NCI-H510A (cell line): Measurements from ENCODE around the gene HMCN2.

ENCODE experiments used
- DNase-seq: peaks from one replicate; lab custom pipeline; 2025; lab: John Stamatoyannopoulos, UW

The HMCN2 gene

DNA sequence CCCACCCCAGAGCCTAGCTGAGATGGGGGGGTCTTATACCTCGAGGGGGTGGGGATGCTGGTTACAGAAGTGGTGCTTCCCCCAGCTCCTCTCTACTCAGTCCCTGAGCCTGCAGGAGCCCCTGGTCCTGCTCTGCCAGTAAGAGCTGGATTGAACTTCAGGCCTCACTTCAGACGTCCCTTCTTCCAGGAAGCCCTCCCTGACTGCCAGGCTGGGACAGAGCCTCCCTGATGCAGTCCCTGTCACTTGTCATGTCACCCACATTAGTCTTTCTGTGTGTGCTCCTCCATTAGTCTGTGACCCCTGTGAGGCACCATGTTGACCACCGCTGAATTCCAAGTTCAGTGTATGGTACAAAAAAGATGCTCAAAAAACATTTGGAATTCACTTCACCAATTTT lies 100.5 kb downstream of the HMCN2 start:
- no peak for DNase-seq

DNA sequence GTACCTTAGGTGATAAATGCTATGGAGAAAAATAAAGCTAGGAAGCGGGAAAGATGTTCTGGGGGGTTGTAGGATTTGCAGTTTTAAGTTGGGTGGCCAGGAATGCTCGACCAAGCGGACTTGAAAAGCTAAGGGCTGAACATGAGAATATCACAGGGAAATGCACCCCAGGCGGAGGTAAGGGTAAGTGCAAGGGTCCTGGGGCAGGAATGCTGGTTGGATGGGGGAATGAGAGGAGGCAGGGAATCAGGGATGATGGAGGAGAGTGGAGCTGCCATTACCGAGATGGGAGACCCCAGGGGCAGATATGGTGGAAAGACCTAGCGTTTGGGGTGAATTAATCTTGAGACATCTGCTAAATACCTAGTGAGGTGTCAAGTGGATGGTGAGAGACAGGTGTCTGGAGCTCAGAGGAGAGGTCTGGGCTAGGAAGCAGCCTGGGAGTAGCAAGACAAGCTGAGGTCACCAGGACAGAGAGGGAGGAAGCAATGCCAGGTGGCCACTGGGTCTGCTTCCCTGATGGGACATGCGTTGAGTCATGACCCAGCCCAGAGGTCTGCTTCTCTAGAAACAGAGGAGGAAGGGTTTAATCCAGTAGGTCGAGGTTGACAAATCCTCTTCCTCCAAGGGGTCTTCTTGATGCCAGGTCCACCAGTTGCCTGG lies 101.5 kb downstream of the HMCN2 start:
- DNase-seq: no peak

DNA sequence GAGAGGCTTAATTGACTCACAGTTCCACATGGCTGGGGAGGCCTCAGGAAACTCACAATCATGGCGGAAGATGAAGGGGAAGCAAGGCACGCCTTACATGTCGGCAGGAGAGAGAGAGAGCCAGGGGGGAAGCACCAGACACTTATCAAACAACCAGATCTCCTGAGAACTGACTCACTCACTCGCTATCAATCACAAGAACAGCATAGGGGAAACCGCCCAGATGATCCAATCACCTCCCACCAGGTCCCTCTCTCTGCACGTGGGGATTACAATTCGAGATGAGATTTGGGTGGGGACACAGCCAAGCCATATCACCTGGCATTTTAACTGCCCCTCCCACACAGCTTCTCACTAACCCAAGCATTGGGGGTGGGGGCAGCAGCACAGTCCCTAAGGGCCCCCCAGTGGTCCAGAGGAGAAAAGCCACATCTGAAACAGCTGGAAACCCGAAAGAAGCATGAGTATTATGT lies 103.1 kb downstream of the HMCN2 start:
- no peak for DNase-seq

DNA sequence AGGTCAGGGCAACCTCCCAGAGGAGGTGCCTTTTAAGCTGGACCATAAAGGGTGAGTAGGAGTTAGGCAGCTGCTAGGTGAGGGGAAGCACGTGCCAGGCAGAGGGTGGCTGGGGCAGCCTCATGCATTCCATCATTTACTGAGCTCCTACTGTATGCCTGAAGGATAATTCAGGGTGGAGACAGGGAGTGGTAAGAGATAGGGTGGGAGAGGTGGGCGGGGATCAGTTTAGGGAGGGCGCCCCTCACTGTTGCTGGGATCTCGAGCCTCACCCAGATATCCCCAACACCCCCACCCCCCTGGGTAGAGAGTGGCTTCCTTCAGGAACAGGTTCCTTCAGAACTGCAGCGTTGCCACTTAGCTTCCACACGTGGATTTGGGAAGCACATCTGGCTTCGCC lies 104.7 kb downstream of the HMCN2 start:
- no peak for DNase-seq

DNA sequence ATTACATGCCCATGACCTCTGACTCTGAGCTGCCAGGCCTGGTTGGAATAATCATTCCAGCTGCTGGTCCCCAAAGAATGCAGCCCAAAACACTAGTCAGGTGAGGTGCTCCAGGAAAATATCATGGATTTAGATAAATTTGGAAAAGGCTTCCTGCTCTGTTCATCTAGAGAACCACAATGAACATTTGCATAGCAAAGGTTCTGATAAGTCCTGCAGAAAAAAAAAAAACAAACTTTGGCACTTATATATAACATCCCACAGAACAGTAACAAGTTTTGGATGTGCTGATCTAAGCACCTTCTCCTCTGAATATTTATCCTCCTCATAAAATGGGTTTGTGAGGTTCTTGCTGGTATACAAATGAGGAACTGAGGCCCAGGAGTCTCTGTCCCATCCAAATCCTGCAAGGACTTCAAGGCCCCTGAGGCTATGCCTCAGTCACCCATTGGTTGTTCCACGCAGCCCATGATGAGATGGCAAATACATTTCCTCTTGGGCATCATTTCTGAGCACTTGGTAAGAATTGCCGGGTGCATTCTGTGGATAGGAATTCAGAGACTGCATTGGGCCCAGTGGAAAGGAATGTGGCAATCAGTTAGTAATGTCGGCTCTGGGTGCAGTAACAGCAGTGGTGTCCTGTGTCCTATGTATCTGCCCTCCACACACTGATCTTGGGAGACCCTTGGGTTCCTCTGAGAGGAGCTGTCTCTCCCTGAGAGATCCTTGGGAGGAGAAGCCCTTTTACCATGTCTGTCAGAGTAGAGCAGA lies 105.8 kb downstream of the HMCN2 start:
- no peak for DNase-seq

DNA sequence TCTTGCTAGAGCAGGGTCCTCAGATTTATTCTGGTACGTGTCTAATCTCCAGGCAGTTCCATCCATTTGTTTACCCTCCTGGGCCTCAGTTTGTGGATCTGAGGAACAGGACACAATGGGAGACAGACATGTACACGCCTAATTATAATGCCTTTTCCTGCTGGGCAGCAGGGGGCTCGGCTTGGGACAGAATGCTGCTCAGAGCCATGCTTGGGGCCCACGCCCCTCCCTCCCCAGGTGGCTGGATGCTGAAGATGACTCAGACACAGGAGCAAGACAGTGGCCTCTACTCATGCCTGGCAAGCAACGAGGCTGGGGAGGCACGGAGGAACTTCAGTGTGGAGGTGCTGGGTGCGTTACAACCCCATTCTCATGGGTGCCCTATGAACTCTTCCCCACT lies 106.5 kb downstream of the HMCN2 start:
- no peak for DNase-seq

DNA sequence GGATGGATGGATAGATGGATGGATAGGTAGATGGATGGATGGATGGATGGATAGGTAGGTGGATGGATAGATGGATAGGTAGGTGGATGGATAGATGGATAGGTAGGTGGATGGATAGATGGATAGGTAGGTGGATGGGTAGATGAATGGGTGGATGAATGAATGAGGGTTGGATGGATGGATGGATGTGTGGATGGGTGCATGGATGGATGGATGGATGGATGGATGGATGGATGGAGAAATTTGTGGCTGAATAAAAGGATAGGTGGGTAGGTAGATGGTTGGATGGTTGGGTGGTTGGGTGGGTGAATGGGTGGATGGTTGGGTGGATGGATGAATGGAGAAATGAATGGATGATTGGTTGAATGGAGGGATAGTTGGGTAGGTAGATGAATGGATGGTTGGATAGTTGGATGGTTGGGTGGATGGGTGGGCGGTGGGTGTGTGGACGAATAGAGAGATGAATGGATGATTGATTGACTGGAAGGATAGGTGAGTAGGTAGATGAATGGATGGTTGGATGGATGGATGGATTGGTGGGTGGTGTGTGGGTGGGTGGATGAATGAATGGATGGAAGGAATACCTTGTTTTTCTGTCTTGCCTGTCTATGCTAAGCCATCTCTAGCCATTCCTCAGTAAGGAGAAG lies 108.2 kb downstream of the HMCN2 start:
- DNase-seq: no peak

DNA sequence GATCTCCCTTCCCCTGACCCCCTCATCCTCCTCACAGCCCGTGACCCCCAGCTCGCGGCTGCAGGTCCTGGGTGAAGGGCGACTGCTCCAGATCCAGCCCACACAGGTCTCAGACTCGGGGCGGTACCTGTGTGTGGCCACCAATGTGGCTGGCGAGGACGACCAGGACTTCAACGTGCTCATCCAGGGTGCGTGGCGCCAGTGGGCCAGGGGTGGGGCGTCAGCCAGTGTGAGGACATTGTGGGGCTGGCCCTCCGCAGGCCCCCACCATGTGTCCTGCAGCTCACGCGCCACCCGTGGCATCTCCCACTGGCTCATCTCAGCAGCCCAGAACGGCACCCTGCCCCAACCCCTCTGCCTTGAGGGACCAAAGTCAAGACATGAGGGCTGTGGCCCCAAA lies 112.1 kb downstream of the HMCN2 start:
- DNase-seq: no peak

DNA sequence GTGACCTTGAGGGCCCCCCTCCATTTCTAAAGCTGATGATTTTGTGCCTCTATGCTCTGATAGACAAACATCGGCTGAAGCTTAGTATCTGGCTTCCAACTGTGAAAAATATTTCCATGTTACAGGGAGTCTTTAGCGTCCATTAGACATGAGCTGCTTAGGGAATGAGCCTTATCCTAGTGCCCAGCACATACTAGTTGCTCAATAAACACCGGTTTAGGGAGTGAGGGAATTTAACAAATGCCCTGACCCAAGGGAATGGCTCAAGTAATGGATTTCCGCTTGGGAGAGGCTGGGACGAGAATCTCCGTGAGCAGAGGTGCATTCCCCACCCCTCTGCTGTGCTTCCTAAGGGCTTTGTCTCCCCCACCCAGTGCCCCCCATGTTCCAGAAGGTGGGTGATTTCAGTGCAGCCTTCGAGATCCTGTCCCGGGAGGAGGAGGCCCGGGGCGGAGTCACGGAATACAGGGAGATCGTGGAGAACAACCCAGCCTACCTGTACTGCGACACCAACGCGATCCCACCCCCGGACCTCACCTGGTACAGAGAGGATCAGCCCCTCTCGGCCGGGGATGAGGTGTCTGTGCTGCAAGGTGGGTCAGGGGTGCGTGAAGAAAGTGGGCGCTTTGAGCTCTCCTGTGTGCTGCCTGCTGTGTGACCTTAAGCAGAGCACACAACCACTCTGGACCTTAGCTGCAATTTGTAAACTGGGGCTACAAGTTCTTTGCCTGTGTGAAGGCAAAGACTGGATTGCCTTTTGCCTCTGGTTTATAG lies 113.5 kb downstream of the HMCN2 start:
- DNase-seq: no peak

DNA sequence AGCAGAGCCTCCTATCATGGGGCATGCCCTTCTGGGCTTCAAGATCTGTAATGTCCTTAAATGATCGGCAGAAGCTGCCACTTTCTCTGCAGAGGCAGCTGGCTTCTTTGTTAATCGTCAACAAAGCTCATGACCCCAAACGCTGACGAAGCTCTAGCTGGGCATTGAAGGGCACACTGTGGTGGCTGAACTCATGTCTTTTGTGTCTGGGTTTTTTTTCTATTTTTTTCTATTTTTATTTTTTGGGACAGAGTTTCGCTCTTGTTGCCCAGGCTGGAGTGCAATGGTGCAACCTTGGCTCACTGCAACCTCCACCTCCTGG lies 114.0 kb downstream of the HMCN2 start:
- no peak for DNase-seq

DNA sequence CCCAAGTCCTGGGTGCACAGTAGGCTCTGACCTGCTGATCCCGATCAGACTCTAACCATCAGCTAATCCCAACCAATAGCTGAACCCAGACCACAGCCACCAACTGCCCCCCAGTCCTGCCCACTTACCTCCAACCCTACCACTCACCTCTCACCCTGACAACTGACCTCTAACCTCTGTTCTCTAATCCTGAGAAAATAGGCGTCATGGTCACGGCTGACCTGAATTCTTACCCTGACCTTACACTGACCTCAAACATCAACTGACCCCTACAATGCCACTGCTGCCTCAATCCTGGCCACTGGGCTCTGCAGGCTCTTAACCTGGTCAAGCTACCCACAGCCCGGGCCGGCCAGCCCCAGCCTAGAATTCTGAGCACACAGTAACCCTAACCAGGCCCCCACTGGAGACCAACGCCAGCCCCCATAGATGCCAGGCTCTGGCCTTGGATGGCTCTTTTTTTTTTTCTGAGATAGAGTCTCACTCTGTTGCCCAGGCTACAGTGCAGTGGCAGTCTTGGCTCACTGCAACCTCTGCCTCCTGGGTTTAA lies 115.4 kb downstream of the HMCN2 start:
- no peak for DNase-seq

DNA sequence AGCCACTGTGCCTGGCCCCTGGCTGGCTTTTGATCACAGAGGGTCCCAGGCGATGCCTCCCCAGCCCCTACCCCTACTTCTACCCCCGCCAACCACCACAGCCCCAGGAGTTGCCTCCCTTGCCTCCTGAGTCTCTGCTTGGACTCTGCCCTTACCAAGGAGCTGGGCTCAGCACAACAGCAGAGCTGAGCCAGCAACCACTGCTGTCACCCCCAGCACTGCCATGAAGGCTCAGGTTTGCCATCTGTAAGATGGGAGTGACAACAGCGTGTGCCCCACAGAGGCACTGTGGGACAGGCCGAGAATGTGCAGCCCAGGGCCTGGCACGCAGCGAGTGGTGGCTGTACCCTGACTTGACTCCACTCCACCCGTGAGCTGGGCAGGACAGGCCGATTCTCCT lies 116.1 kb downstream of the HMCN2 start:
- no peak for DNase-seq

DNA sequence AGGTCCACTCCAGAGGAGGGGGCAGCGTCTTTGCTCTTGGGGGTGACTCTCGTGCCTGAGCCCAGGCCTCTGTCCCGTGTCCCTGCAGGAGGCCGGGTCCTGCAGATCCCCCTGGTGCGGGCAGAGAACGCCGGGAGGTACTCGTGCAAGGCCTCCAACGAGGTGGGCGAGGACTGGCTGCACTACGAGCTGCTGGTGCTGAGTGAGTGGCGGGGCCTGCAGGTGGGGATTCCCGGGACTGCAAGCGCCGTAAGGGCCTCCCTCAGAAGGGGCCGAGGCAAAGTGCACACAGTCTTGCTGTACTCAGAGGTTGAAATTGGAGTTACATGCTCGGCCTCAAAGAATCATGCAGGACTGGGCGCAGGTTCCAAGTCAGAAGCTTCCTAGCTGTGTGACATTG lies 116.5 kb downstream of the HMCN2 start:
- no peak for DNase-seq

DNA sequence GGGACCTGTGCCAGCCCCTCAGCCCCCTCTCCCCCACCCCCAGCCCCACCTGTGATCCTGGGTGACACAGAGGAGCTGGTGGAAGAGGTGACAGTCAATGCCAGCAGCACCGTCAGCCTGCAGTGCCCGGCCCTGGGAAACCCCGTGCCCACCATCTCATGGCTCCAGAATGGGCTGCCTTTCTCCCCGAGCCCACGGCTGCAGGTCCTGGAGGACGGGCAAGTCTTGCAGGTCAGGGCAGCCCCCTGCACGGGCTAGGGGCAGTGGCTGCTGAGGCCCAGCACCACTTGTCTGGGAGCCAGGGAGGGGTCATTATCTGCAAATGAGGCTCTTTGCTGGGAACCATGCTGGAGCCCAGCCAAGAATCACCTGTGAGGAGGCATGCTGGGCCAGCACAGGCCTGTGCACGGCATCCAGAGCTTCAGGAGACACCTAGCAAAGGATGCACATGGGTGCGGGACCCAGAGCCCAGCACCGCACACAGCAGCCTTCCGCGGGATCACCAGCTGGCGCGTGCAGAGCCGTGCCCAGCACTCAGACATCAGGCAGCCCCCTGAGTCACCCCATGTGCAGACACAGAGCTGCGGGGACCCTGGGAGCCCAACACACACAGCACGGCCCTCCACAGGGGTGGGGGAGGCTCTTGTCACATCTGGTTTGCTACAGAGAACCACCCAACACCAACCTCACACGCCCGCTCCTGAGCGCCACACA lies 117.2 kb downstream of the HMCN2 start:
- no peak for DNase-seq

DNA sequence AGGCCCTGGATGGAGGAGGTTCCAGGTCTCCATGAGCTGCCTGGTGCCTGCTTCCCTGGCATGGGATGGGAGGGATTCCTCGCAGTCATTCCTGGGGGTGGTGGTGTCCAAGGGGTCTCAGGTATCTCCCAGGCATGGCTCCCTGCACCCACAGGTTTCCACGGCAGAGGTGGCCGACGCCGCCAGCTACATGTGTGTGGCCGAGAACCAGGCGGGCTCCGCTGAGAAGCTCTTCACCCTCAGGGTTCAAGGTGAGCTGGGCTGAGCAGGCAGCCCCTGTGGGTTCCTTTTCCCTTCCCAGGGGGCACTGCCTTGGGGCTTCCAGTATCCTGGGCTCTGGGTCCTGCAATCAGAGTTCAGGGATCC lies 117.8 kb downstream of the HMCN2 start:
- DNase-seq: no peak

DNA sequence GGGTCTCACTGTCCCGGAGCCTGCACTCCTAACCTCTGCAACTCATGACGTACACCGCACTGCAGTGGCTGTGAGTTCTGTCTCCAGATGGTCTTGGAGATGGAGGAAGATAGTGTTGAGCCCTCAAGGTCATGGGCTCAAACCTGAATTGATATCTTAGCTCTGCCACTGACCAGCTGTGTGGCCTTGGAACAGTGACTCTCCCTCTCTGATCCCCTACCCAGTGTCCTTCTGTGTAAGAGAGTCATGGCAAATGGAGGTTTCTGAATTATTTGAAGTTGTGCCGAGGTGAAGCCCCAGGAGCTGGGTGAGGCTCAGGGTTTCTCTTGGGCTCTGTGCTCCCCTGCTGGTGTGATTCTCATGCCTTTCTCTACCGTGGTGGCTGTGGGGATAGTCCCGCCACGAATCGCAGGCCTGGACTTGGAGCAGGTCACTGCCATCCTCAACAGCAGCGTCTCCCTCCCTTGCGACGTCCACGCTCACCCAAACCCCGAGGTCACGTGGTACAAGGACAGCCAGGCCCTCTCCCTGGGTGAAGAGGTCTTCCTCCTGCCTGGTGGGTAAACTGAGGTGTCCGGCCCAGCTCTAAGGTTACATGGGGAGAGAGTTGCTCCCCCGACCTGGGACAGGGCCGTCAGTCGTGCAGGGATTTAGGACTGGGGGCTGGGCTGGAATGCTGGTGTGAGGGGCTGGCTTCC lies 118.6 kb downstream of the HMCN2 start:
- no peak for DNase-seq

DNA sequence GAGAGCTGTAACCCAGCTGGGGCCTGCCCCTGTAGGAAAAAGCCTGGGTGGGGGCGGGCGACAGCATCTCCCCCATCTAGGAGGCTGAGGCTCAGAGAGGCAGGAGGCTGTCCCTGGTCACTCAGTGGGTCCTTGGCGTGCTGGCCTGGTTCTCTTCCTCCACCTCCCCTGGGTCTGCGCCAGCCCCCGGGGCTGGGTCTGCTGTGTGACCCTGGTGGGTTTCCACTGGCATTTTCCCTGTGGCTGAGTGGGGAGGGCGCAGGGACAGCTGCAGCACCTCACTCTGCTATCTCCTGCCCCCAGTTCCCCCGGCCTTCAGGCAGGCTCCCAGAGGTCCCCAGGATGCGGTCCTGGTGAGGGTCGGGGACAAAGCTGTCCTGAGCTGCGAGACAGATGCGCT lies 119.7 kb downstream of the HMCN2 start:
- no peak for DNase-seq

DNA sequence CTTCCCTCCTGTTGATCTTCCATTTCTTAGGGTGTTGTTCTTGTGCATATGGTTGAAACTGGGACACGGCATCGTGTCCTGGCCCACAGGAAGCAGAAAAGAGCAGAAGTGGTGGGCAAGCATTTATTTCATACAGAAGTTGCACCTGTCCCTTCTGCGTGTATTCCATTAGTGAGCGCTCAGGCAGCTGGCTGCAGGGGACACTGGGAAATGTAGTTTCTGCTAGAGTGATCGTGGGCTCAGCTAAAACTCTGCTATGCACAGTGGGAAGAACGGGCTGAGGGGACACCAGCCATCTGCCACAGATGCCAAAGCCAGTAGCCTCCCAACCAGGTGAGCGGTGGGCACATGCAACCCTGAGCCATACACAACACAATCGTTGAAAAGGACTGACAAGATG lies 121.8 kb downstream of the HMCN2 start:
- no peak for DNase-seq

DNA sequence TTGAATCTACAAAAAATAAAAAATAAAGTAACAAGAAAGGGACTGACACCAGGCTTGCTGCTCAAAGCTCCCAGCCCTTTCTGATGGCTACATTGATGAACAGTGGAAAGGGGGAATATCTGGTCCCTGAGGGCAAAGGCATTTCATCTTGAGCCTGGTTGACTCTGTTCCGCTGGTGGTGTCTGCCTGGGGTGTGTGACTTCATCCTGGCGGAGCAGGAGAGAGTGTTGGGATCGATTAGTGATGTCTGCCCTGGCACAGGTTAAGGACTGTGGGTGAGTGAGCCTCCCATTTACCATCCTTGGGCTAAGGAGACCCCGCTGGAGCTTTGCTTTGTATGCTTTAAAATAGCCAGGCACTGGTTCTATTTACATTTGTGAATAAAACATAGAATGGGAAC lies 122.3 kb downstream of the HMCN2 start:
- DNase-seq: no peak

DNA sequence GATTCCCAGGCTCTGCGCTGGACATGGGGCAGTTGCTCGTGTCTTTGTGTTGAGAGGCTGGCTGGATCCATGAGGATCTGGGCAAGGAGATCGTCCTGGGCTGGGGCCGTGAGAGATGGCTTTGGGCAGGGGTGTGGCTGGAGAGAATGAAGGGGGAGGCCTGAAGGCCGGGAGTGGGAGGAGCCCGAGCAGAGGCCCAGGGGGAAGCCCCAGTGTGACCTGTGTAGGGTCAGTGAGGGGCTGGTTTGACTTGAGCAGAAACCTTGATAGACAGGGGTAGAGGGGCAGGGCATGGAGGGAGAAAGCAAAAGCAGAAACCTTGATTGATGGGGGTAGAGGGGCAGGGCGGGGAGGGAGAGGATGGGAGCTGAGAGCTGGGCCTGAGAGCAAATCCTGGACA lies 124.8 kb downstream of the HMCN2 start:
- no peak for DNase-seq

DNA sequence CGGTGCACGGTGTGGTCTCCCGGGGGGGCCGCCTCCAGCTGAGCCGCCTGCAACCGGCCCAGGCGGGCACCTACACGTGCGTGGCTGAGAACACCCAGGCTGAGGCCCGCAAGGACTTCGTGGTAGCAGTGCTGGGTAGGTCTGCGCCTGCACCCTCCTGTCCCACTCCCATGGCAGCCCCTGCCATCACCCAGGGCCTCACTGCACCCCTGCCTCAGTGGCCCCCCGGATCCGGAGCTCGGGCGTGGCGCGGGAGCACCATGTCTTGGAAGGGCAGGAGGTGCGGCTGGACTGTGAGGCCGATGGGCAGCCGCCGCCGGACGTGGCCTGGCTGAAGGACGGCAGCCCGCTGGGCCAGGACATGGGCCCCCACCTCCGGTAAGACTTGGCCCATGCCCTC lies 125.4 kb downstream of the HMCN2 start:
- no peak for DNase-seq
